ENCODE results near the gene GNPTG. TPM values are rescaled to one million over a fixed set of nuclear protein-coding genes. Genes with fewer than 3 reads are reported as not detected.

Gene GNPTG
- total RNA-seq = 32.6 and 38.9 TPM in 2 replicates

DNA sequence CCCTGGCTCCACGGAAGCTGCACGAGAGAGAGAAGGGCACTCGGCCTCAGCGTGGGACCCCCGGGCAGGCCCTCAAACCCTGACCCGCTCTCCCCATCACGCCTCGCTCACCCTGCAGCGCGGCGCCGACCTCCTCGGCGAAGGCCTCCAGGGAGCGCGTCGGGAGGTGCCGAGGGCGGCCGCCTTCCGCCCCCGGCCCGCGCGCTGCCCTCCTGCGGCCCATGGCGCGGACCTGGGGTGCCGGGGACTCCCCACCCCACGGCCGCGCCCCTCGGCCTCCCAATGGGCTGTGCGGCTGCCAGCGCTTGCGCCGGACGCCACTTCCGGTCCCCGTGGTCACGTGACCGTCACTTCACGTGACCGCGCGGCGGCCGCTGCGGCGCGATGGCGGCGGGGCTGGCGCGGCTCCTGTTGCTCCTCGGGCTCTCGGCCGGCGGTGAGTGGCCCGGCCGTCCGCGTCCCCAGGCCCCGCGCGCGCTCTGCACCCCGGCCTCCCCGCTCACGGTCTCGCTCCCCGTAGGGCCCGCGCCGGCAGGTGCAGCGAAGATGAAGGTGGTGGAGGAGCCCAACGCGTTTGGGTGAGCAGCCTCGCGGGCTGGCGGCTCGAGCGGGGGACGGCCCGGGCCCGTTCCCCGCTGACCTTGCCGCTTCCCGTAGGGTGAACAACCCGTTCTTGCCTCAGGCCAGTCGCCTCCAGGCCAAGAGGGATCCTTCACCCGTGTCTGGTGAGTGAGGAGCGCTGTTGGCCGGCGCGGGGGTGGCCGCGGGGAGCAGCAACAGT lies at the start of gene GNPTG, which contains the start of gene TSR3:
Gene GNPTG, plus strand, starts transcription at position 350 of the 781 bp plus-strand sequence. Its CDS starts 35 bp downstream, at position 385.
Gene TSR3, minus strand, starts transcription at position 297 of the 781 bp plus-strand sequence. Its CDS starts 74 bp downstream, at position 223.

GRCh38 chr16:1308977-1309885 lies 42.5 kb upstream of the GNPTG start, which contains the start of gene UBE2I:
UBE2I (plus strand) TSS chr16:1309636; CDS start chr16:1314031, 4,395 bp downstream.

GRCh38 chr16:1333149-1333812 lies 18.4 kb upstream of the GNPTG start, which contains the start of gene BAIAP3:
BAIAP3 (plus strand) TSS chr16:1333645; CDS start chr16:1338550, 4,905 bp downstream.

Other genes with a start within 250 kb of the GNPTG start
- 2.7 and 9.6 TPM in 2 replicates for gene CACNA1H, start 198.8 kb upstream of the GNPTG start, total RNA-seq
- gene TPSG1, start 126.7 kb upstream of the GNPTG start, total RNA-seq = not detected in 2 replicates
- not detected in 2 replicates for gene TPSB2, start 121.7 kb upstream of the GNPTG start, total RNA-seq
- not detected in 2 replicates for gene TPSAB1, start 111.2 kb upstream of the GNPTG start, total RNA-seq
- gene TPSD1, start 95.9 kb upstream of the GNPTG start, total RNA-seq = not detected in 2 replicates
- 69.0 and 69.3 TPM in 2 replicates for gene UBE2I, start 42.3 kb upstream of the GNPTG start, total RNA-seq
- gene BAIAP3, start 18.3 kb upstream of the GNPTG start, total RNA-seq = 0.52 and 2.4 TPM in 2 replicates
- 42.1 and 84.8 TPM in 2 replicates for gene TSR3, start 53 bp upstream of the GNPTG start, total RNA-seq
- gene UNKL, start 62.8 kb downstream of the GNPTG start, total RNA-seq = 9.4 and 25.2 TPM in 2 replicates
- gene UQCC4, start 68.8 kb downstream of the GNPTG start, total RNA-seq = 18.4 and 19.4 TPM in 2 replicates
- gene PERCC1, start 79.1 kb downstream of the GNPTG start, total RNA-seq = not detected in 2 replicates
- 0.80 TPM in 1 of 2 replicates, not detected in the other for gene CCDC154, start 92.6 kb downstream of the GNPTG start, total RNA-seq
- 36.4 and 41.1 TPM in 2 replicates for gene CLCN7, start 123.1 kb downstream of the GNPTG start, total RNA-seq
- gene PTX4, start 137.0 kb downstream of the GNPTG start, total RNA-seq = not detected in 2 replicates
- gene TELO2, start 141.4 kb downstream of the GNPTG start, total RNA-seq = 15.0 and 31.0 TPM in 2 replicates
- gene TMEM204, start 181.7 kb downstream of the GNPTG start, total RNA-seq = 15.6 and 18.5 TPM in 2 replicates

Data from epithelial cell of alveolus of lung (primary cell).